ENCODE measurements around the gene PIGM.

GRCh38 chr1:159980786-159981185, 51.0 kb downstream of the PIGM start:
- TF ChIP-seq CTCF (CRISPR knock-in tag; IDR thresholded peaks at IDR 0.05), result no peak
- no peak for TF ChIP-seq PHF20 (CRISPR knock-in tag; IDR thresholded peaks at IDR 0.05)
- no peak for TF ChIP-seq SMARCE1 (IDR thresholded peaks at IDR 0.05; ENCODE audit: borderline replicate concordance)
